GM23338 (cell line): Measurements from ENCODE around the gene KISS1. TPM values are rescaled to one million over a fixed set of nuclear protein-coding genes. Genes with fewer than 3 reads are reported as not detected.

Experiments
- ATAC-seq: fragments of 200-7000 bp; cut with Tn5 transposase; 3 replicates; pipeline ENCODE4 v1.9.1; 2020
- DNase-seq: peaks from one replicate; pipeline ENCODE4 v3.0.0-alpha.2; 2015; ENCODE audit warnings: low spot score
- H2AFZ ChIP-seq: fragments of 200-600 bp; sonication (generic); 2 replicates; pipeline ENCODE4 v1.8.0; 2016; ENCODE audit warnings: antibody characterized with exemption, mild to moderate bottlenecking, moderate library complexity
- H3F3A ChIP-seq: fragments of 200-600 bp; sonication (generic); replicated peaks from 2 replicates; pipeline ENCODE4 v1.8.0; 2017; ENCODE audit warnings: antibody characterized with exemption, mixed run types, low read depth
- H3K27ac ChIP-seq: fragments of 200-600 bp; sonication (generic); 2 replicates; pipeline ENCODE4 v1.6.1; 2016; ENCODE audit warnings: low read depth
- H3K27me3 ChIP-seq: fragments of 200-600 bp; sonication (generic); 2 replicates; pipeline ENCODE4 v1.8.0; 2016; ENCODE audit warnings: mild to moderate bottlenecking, mixed run types, moderate library complexity; ENCODE audit not compliant: insufficient read depth
- H3K36me3 ChIP-seq: fragments of 200-600 bp; sonication (generic); 2 replicates; pipeline ENCODE4 v1.8.0; 2016; ENCODE audit warnings: mild to moderate bottlenecking; ENCODE audit not compliant: insufficient read depth
- H3K4me1 ChIP-seq: fragments of 200-600 bp; sonication (generic); 2 replicates; pipeline ENCODE4 v1.8.0; 2016; ENCODE audit warnings: mild to moderate bottlenecking, moderate library complexity; ENCODE audit not compliant: insufficient read depth
- H3K4me2 ChIP-seq: fragments of 200-600 bp; sonication (generic); 2 replicates; pipeline ENCODE4 v1.7.1; 2017; ENCODE audit warnings: mixed run types
- H3K4me3 ChIP-seq: fragments of 200-600 bp; sonication (generic); 2 replicates; pipeline ENCODE4 v1.6.1; 2016; ENCODE audit warnings: mixed run types
- H3K79me2 ChIP-seq: fragments of 200-600 bp; sonication (generic); replicated peaks from 2 replicates; pipeline ENCODE4 v1.8.0; 2017; ENCODE audit warnings: mild to moderate bottlenecking; ENCODE audit not compliant: insufficient read depth
- H3K9me2 ChIP-seq: fragments of 200-600 bp; sonication (generic); 2 replicates; pipeline ENCODE4 v1.8.0; 2017; ENCODE audit not compliant: insufficient read depth
- H4K20me1 ChIP-seq: fragments of 200-600 bp; sonication (generic); replicated peaks from 2 replicates; pipeline ENCODE4 v1.8.0; 2017; ENCODE audit warnings: mild to moderate bottlenecking; ENCODE audit not compliant: insufficient read depth
- H3K27ac Mint-ChIP-seq: 2 replicates; pipeline ENCODE4 v1.8.0; 2020; ENCODE audit warnings: inconsistent platforms, mild to moderate bottlenecking, moderate library complexity, mixed read lengths
- H3K27me3 Mint-ChIP-seq: 3 replicates; pipeline ENCODE4 v1.8.0; 2022; ENCODE audit warnings: low read depth, mild to moderate bottlenecking, moderate library complexity, mixed read lengths, inconsistent platforms; ENCODE audit not compliant: insufficient read depth, poor library complexity
- H3K36me3 Mint-ChIP-seq: 3 replicates; pipeline ENCODE4 v1.8.0; 2021; ENCODE audit warnings: low read depth, mild to moderate bottlenecking, inconsistent platforms, moderate library complexity, mixed read lengths
- H3K4me1 Mint-ChIP-seq: 3 replicates; pipeline ENCODE4 v1.8.0; 2020; ENCODE audit warnings: mild to moderate bottlenecking, inconsistent platforms, mixed read lengths
- H3K4me3 Mint-ChIP-seq: 3 replicates; pipeline ENCODE4 v1.8.0; 2021; ENCODE audit warnings: moderate library complexity, mild to moderate bottlenecking, inconsistent platforms, mixed read lengths
- H3K9me3 Mint-ChIP-seq: 3 replicates; pipeline ENCODE4 v1.8.0; 2020; ENCODE audit warnings: moderate library complexity, mild to moderate bottlenecking, inconsistent platforms, mixed read lengths
- EZH2phosphoT487 ChIP-seq: fragments of 200-600 bp; sonication (generic); IDR thresholded peaks from one replicate; pipeline ENCODE4 v1.8.1; 2018; ENCODE audit warnings: antibody characterized with exemption; ENCODE audit not compliant: unreplicated experiment
- JUNB ChIP-seq: IDR thresholded peaks from one replicate; pipeline ENCODE4 v1.6.1; 2016; ENCODE audit warnings: antibody characterized with exemption; ENCODE audit not compliant: unreplicated experiment
- NANOG ChIP-seq: IDR thresholded peaks from 2 replicates; pipeline ENCODE4 v1.6.1; 2016; ENCODE audit warnings: antibody characterized with exemption, borderline replicate concordance
- POLR2AphosphoS5 ChIP-seq: IDR thresholded peaks from 2 replicates; pipeline ENCODE4 v1.6.1; 2016; ENCODE audit warnings: antibody characterized with exemption, low read depth
- STAT1 ChIP-seq: IDR thresholded peaks from one replicate; pipeline ENCODE4 v1.6.1; 2016; ENCODE audit warnings: antibody characterized with exemption; ENCODE audit not compliant: unreplicated experiment
- ZNF114 ChIP-seq: fragments of 250-450 bp; sonication (Bioruptor Pico); IDR thresholded peaks from 2 replicates; pipeline ENCODE4 v1.5.0; 2020; ENCODE audit warnings: mild to moderate bottlenecking, moderate library complexity
- polyA plus RNA-seq: library from polyadenylated mRNA; unstranded; fragments of >200 nt; fragmentation: Nextera tagmentation; extraction: Ambion mirVana; gene quantifications from 2 replicates; pipeline ENCODE4 v1.2.1, GENCODE V29; 2016
- total RNA-seq: library from RNA; depleted of rRNA; stranded (reverse); fragments of >200 nt; shearing (Covaris generic); gene quantifications from 2 replicates; pipeline ENCODE4 v1.2.3, GENCODE V29; 2014
- TF ChIP-seq, protein P1 (sequence below): fragments of 250-450 bp; sonication (Bioruptor Pico); IDR thresholded peaks from 2 replicates; pipeline ENCODE4 v1.5.0; 2020; ENCODE audit warnings: mild to moderate bottlenecking, moderate library complexity
- TF ChIP-seq, protein P2 (sequence below): IDR thresholded peaks from 2 replicates; pipeline ENCODE4 v1.6.1; 2016; ENCODE audit warnings: antibody characterized with exemption

KISS1 gene
- total and polyA plus RNA-seq, 2 experiments from 2014 or later, result not detected

DNA sequence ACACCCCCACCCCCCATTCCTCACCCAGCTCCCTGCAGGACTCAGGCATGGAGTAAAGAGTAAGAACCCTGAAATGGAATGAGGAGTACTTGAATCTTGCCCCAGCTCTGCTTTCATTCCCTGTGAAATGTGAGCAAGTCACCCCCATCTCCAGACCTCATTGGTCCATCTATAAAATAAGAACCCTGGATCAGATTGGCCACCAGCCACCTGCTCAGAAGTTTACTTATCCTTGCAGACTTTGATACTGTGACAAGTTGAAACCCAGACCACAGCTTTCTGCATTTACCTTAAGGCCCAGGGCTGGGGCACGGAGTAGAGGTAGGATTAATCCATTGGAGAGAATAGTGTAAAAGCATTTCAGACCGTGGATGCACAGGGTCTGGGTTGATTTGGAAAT, 2.2 kb downstream of the KISS1 start (continued):
- TF ChIP-seq, protein P1, sequence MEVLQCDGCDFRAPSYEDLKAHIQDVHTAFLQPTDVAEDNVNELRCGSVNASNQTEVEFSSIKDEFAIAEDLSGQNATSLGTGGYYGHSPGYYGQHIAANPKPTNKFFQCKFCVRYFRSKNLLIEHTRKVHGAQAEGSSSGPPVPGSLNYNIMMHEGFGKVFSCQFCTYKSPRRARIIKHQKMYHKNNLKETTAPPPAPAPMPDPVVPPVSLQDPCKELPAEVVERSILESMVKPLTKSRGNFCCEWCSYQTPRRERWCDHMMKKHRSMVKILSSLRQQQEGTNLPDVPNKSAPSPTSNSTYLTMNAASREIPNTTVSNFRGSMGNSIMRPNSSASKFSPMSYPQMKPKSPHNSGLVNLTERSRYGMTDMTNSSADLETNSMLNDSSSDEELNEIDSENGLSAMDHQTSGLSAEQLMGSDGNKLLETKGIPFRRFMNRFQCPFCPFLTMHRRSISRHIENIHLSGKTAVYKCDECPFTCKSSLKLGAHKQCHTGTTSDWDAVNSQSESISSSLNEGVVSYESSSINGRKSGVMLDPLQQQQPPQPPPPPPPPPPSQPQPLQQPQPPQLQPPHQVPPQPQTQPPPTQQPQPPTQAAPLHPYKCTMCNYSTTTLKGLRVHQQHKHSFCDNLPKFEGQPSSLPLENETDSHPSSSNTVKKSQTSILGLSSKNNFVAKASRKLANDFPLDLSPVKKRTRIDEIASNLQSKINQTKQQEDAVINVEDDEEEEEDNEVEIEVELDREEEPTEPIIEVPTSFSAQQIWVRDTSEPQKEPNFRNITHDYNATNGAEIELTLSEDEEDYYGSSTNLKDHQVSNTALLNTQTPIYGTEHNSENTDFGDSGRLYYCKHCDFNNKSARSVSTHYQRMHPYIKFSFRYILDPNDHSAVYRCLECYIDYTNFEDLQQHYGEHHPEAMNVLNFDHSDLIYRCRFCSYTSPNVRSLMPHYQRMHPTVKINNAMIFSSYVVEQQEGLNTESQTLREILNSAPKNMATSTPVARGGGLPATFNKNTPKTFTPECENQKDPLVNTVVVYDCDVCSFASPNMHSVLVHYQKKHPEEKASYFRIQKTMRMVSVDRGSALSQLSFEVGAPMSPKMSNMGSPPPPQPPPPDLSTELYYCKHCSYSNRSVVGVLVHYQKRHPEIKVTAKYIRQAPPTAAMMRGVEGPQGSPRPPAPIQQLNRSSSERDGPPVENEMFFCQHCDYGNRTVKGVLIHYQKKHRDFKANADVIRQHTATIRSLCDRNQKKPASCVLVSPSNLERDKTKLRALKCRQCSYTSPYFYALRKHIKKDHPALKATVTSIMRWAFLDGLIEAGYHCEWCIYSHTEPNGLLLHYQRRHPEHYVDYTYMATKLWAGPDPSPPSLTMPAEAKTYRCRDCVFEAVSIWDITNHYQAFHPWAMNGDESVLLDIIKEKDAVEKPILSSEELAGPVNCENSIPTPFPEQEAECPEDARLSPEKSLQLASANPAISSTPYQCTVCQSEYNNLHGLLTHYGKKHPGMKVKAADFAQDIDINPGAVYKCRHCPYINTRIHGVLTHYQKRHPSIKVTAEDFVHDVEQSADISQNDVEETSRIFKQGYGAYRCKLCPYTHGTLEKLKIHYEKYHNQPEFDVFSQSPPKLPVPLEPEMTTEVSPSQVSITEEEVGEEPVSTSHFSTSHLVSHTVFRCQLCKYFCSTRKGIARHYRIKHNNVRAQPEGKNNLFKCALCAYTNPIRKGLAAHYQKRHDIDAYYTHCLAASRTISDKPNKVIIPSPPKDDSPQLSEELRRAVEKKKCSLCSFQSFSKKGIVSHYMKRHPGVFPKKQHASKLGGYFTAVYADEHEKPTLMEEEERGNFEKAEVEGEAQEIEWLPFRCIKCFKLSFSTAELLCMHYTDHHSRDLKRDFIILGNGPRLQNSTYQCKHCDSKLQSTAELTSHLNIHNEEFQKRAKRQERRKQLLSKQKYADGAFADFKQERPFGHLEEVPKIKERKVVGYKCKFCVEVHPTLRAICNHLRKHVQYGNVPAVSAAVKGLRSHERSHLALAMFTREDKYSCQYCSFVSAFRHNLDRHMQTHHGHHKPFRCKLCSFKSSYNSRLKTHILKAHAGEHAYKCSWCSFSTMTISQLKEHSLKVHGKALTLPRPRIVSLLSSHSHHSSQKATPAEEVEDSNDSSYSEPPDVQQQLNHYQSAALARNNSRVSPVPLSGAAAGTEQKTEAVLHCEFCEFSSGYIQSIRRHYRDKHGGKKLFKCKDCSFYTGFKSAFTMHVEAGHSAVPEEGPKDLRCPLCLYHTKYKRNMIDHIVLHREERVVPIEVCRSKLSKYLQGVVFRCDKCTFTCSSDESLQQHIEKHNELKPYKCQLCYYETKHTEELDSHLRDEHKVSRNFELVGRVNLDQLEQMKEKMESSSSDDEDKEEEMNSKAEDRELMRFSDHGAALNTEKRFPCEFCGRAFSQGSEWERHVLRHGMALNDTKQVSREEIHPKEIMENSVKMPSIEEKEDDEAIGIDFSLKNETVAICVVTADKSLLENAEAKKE, result no peak
- TF ChIP-seq NANOG, result no peak
- no peak for TF ChIP-seq STAT1
- no peak for TF ChIP-seq POLR2AphosphoS5

DNA sequence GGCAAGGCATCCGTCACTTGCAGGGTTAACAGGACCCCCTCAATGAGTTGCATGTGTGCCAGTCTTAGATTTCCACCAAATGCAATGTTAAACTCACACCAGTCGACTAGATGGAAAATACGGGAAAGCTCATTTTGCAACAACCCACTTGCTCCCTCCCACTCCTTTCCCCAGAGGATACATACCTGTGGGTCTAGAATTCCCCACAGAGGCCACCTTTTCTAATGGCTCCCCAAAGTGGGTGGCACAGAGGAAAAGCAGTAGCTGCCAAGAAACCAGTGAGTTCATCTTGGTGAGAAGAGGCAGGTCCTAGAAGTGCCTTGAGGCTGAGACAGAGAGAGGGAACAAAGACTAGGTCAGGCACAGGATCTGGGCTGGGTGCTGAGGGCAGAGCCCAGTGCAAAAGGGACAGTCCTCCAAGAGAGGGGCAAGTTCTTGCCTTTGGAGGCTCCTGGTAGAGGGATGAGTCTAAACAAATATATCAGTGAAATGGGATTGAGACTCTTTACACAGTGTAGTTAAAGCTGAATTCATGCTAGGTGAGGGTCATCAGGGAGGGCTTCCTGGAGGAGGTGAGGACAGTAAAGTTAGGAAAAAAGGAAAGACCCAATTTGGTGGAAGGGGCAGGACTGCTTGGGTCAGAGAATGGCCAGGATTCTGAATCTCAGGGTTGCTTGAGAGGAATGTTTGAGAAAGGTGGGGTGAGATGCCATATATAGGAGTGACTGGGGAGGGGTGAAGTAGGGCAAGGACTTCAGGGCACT, 3.5 kb downstream of the KISS1 start:
- Histone ChIP-seq H3K4me3 (no peak overlapping the region), H2AFZ (no peak overlapping the region), H3K27me3 (peaks cover 29% of the 10 kb centered on the region; the same call in 1 of the 2 replicates), H3K36me3 (no peaks in the 10 kb centered on the region), H3K27ac (no peak overlapping the region), H3K4me1 (peaks cover 7% of the 10 kb centered on the region), H3K4me2 (no peak overlapping the region), H3F3A (no peaks in the 10 kb centered on the region), H3K9me2 (no peaks in the 10 kb centered on the region), H3K79me2 (no peaks in the 10 kb centered on the region), H4K20me1 (no peaks in the 10 kb centered on the region)
- DNase-seq, result no peak
- Mint-ChIP-seq H3K9me3 (no peaks in the 10 kb centered on the region; the same call in 2 of the 3 replicates), H3K36me3 (no peaks in the 10 kb centered on the region), H3K27ac (no peak overlapping the region), H3K4me1 (peaks cover 10% of the 10 kb centered on the region), H3K27me3 (peaks cover 6% of the 10 kb centered on the region), H3K4me3 (no peak overlapping the region)
- ATAC-seq, result no peak
- TF ChIP-seq NANOG (no peak), JUNB (no peak), EZH2phosphoT487 (no peak), ZNF114 (CRISPR knock-in tag) (no peak), POLR2AphosphoS5 (no peak)
- TF ChIP-seq, protein P1, result no peak
- TF ChIP-seq, protein P2, sequence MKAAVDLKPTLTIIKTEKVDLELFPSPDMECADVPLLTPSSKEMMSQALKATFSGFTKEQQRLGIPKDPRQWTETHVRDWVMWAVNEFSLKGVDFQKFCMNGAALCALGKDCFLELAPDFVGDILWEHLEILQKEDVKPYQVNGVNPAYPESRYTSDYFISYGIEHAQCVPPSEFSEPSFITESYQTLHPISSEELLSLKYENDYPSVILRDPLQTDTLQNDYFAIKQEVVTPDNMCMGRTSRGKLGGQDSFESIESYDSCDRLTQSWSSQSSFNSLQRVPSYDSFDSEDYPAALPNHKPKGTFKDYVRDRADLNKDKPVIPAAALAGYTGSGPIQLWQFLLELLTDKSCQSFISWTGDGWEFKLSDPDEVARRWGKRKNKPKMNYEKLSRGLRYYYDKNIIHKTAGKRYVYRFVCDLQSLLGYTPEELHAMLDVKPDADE, result no peak
